ENCODE results near the gene CYP27C1.

The CYP27C1 gene

GRCh38 chr2:127162261-127163089 lies 57.6 kb downstream of the CYP27C1 start:
- no peak for DNase-seq
- H3K4me1 ChIP-seq (ENCODE audit: control insufficient read depth, insufficient read depth, low read length, poor library complexity, severe bottlenecking), result no peaks in the 10 kb centered on the region

GRCh38 chr2:127161176-127162136 lies 58.6 kb downstream of the CYP27C1 start:
- Histone ChIP-seq H3K4me1 (ENCODE audit: control insufficient read depth, insufficient read depth, low read length, poor library complexity, severe bottlenecking) (no peaks in the 10 kb centered on the region), H3K36me3 (ENCODE audit: control insufficient read depth, insufficient read depth, low read length) (no peaks in the 10 kb centered on the region), H3K4me3 (ENCODE audit: insufficient read depth, low read depth, low read length, poor library complexity, severe bottlenecking) (no peak overlapping the region), H3K27me3 (replicated peaks; ENCODE audit: control insufficient read depth, insufficient read depth, low read length, poor library complexity, severe bottlenecking) (no peaks in the 10 kb centered on the region), H3K27ac (ENCODE audit: insufficient read depth, low read length, poor library complexity, severe bottlenecking) (no peak overlapping the region), H3K9me3 (ENCODE audit: control insufficient read depth, low read length) (no peaks in the 10 kb centered on the region)
- no peak for DNase-seq

More at GRCh38 chr2:127162261-127163089, 57.6 kb downstream of the CYP27C1 start:
- H3K9me3 ChIP-seq (ENCODE audit: control insufficient read depth, low read length), result no peaks in the 10 kb centered on the region
- H3K36me3 ChIP-seq (ENCODE audit: control insufficient read depth, insufficient read depth, low read length), result no peaks in the 10 kb centered on the region
- H3K4me3 ChIP-seq (ENCODE audit: insufficient read depth, low read depth, low read length, poor library complexity, severe bottlenecking), result no peak overlapping the region
- no peak overlapping the region for H3K27ac ChIP-seq (ENCODE audit: insufficient read depth, low read length, poor library complexity, severe bottlenecking)
- H3K27me3 ChIP-seq (replicated peaks; ENCODE audit: control insufficient read depth, insufficient read depth, low read length, poor library complexity, severe bottlenecking), result no peaks in the 10 kb centered on the region

GRCh38 chr2:127160676-127161075 lies 59.4 kb downstream of the CYP27C1 start:
- H3K27me3 ChIP-seq (replicated peaks; ENCODE audit: control insufficient read depth, insufficient read depth, low read length, poor library complexity, severe bottlenecking), result no peaks in the 10 kb centered on the region
- H3K36me3 ChIP-seq (ENCODE audit: control insufficient read depth, insufficient read depth, low read length), result no peaks in the 10 kb centered on the region
- H3K4me1 ChIP-seq (ENCODE audit: control insufficient read depth, insufficient read depth, low read length, poor library complexity, severe bottlenecking), result no peaks in the 10 kb centered on the region
- DNase-seq, result no peak
- no peak overlapping the region for H3K4me3 ChIP-seq (ENCODE audit: insufficient read depth, low read depth, low read length, poor library complexity, severe bottlenecking)
- no peaks in the 10 kb centered on the region for H3K9me3 ChIP-seq (ENCODE audit: control insufficient read depth, low read length)
- no peak overlapping the region for H3K27ac ChIP-seq (ENCODE audit: insufficient read depth, low read length, poor library complexity, severe bottlenecking)

- Histone ChIP-seq H3K4me3 (ENCODE audit: insufficient read depth, low read depth, low read length, poor library complexity, severe bottlenecking) (no peak overlapping the region), H3K4me1 (ENCODE audit: control insufficient read depth, insufficient read depth, low read length, poor library complexity, severe bottlenecking) (no peaks in the 10 kb centered on the region), H3K36me3 (ENCODE audit: control insufficient read depth, insufficient read depth, low read length) (no peaks in the 10 kb centered on the region), H3K27me3 (replicated peaks; ENCODE audit: control insufficient read depth, insufficient read depth, low read length, poor library complexity, severe bottlenecking) (no peaks in the 10 kb centered on the region), H3K9me3 (ENCODE audit: control insufficient read depth, low read length) (no peaks in the 10 kb centered on the region), H3K27ac (ENCODE audit: insufficient read depth, low read length, poor library complexity, severe bottlenecking) (no peak overlapping the region)
- DNase-seq, result no peak
Observed at GRCh38 chr2:127159543-127159942, 60.6 kb downstream of the CYP27C1 start.

GRCh38 chr2:127158614-127159290 lies 61.3 kb downstream of the CYP27C1 start:
- no peak overlapping the region for H3K27ac ChIP-seq (ENCODE audit: insufficient read depth, low read length, poor library complexity, severe bottlenecking)
- no peaks in the 10 kb centered on the region for H3K36me3 ChIP-seq (ENCODE audit: control insufficient read depth, insufficient read depth, low read length)
- no peak overlapping the region for H3K4me3 ChIP-seq (ENCODE audit: insufficient read depth, low read depth, low read length, poor library complexity, severe bottlenecking)
- DNase-seq, result no peak
- no peaks in the 10 kb centered on the region for H3K4me1 ChIP-seq (ENCODE audit: control insufficient read depth, insufficient read depth, low read length, poor library complexity, severe bottlenecking)
- no peaks in the 10 kb centered on the region for H3K27me3 ChIP-seq (replicated peaks; ENCODE audit: control insufficient read depth, insufficient read depth, low read length, poor library complexity, severe bottlenecking)
- H3K9me3 ChIP-seq (ENCODE audit: control insufficient read depth, low read length), result no peaks in the 10 kb centered on the region

GRCh38 chr2:127157651-127158485 lies 62.2 kb downstream of the CYP27C1 start:
- Histone ChIP-seq H3K27me3 (replicated peaks; ENCODE audit: control insufficient read depth, insufficient read depth, low read length, poor library complexity, severe bottlenecking) (no peaks in the 10 kb centered on the region), H3K4me1 (ENCODE audit: control insufficient read depth, insufficient read depth, low read length, poor library complexity, severe bottlenecking) (no peaks in the 10 kb centered on the region), H3K36me3 (ENCODE audit: control insufficient read depth, insufficient read depth, low read length) (no peaks in the 10 kb centered on the region), H3K9me3 (ENCODE audit: control insufficient read depth, low read length) (no peaks in the 10 kb centered on the region), H3K27ac (ENCODE audit: insufficient read depth, low read length, poor library complexity, severe bottlenecking) (no peak overlapping the region), H3K4me3 (ENCODE audit: insufficient read depth, low read depth, low read length, poor library complexity, severe bottlenecking) (no peak overlapping the region)
- no peak for DNase-seq

GRCh38 chr2:127157114-127157513 lies 63.0 kb downstream of the CYP27C1 start:
- no peak overlapping the region for H3K4me3 ChIP-seq (ENCODE audit: insufficient read depth, low read depth, low read length, poor library complexity, severe bottlenecking)
- H3K36me3 ChIP-seq (ENCODE audit: control insufficient read depth, insufficient read depth, low read length), result no peaks in the 10 kb centered on the region
- no peaks in the 10 kb centered on the region for H3K27me3 ChIP-seq (replicated peaks; ENCODE audit: control insufficient read depth, insufficient read depth, low read length, poor library complexity, severe bottlenecking)
- no peaks in the 10 kb centered on the region for H3K4me1 ChIP-seq (ENCODE audit: control insufficient read depth, insufficient read depth, low read length, poor library complexity, severe bottlenecking)
- DNase-seq, result no peak
- no peak overlapping the region for H3K27ac ChIP-seq (ENCODE audit: insufficient read depth, low read length, poor library complexity, severe bottlenecking)
- H3K9me3 ChIP-seq (ENCODE audit: control insufficient read depth, low read length), result no peaks in the 10 kb centered on the region

- Histone ChIP-seq H3K27me3 (replicated peaks; ENCODE audit: control insufficient read depth, insufficient read depth, low read length, poor library complexity, severe bottlenecking) (no peaks in the 10 kb centered on the region), H3K4me3 (ENCODE audit: insufficient read depth, low read depth, low read length, poor library complexity, severe bottlenecking) (no peak overlapping the region), H3K27ac (ENCODE audit: insufficient read depth, low read length, poor library complexity, severe bottlenecking) (no peak overlapping the region), H3K36me3 (ENCODE audit: control insufficient read depth, insufficient read depth, low read length) (no peaks in the 10 kb centered on the region), H3K4me1 (ENCODE audit: control insufficient read depth, insufficient read depth, low read length, poor library complexity, severe bottlenecking) (no peaks in the 10 kb centered on the region), H3K9me3 (ENCODE audit: control insufficient read depth, low read length) (no peaks in the 10 kb centered on the region)
- no peak for DNase-seq
Observed at GRCh38 chr2:127155947-127156346, 64.2 kb downstream of the CYP27C1 start.

- H3K36me3 ChIP-seq (ENCODE audit: control insufficient read depth, insufficient read depth, low read length), result no peaks in the 10 kb centered on the region
- no peak for DNase-seq
Observed at GRCh38 chr2:127155028-127155581, 65.0 kb downstream of the CYP27C1 start.

More at GRCh38 chr2:127155028-127155581, 65.0 kb downstream of the CYP27C1 start:
- H3K9me3 ChIP-seq (ENCODE audit: control insufficient read depth, low read length), result no peaks in the 10 kb centered on the region
- no peak overlapping the region for H3K27ac ChIP-seq (ENCODE audit: insufficient read depth, low read length, poor library complexity, severe bottlenecking)
- no peak overlapping the region for H3K4me3 ChIP-seq (ENCODE audit: insufficient read depth, low read depth, low read length, poor library complexity, severe bottlenecking)
- no peaks in the 10 kb centered on the region for H3K4me1 ChIP-seq (ENCODE audit: control insufficient read depth, insufficient read depth, low read length, poor library complexity, severe bottlenecking)
- H3K27me3 ChIP-seq (replicated peaks; ENCODE audit: control insufficient read depth, insufficient read depth, low read length, poor library complexity, severe bottlenecking), result no peaks in the 10 kb centered on the region
